NOMO-1 treated with DMSO at 0.1 percent for 48 hours (cell line): Measurements from ENCODE around the gene GCK.
"Not testable (repeated sequence)": the region's sequence is repeated elsewhere in the genome, so short reads cannot be mapped to it uniquely, and the experiment has no call there.

Source experiments
- DNase-seq: peaks from one replicate; lab custom pipeline; 2025; ENCODE audit not compliant: unreplicated experiment; lab: John Stamatoyannopoulos, UW

Gene GCK

DNA sequence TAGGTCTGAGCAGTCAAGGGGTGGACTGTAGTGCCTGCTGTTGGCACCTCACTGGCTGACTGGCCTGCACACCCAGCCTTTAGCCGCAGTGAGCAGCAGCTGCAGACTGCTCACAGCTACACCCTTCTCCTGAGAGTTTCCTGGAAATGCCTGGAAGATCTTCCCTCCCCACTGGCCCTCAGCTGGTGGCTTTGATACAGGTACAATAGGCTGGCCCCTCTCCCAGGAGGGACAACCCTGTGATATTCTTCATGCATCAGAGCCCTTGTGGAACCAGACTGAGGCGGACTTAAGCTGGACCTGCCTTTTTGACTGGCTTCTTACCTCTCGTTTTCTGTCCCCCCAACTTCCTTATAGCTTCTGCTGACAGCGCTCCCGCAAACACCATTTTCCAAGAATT is 6.4 kb downstream of the GCK start:
- no peak for DNase-seq

- DNase-seq, result no peak
Observed at GRCh38 chr7:44180631-44181030, 8.6 kb downstream of the GCK start.

GRCh38 chr7:44177570-44178131 is 11.6 kb downstream of the GCK start:
- no peak for DNase-seq

DNA sequence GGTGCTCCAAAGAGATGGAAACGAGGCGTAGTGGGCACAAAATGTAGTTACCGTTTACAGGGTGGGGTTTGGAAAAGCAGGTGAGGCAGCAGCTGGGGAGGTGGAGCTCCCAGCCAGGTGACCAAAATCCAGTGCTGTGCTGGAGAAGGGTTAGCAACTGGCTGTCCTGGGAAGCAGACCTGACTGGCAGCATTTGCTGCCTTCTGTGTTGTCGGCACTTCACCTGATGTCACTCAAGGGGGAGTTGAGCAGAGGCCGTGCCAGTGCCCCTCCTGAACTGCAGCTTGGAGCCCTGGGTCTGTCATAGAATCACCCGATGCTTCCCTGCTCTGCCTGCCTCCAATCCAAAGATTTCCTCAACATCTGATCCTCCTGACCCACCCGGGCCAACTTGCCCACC is 12.8 kb downstream of the GCK start:
- no peak for DNase-seq

DNA sequence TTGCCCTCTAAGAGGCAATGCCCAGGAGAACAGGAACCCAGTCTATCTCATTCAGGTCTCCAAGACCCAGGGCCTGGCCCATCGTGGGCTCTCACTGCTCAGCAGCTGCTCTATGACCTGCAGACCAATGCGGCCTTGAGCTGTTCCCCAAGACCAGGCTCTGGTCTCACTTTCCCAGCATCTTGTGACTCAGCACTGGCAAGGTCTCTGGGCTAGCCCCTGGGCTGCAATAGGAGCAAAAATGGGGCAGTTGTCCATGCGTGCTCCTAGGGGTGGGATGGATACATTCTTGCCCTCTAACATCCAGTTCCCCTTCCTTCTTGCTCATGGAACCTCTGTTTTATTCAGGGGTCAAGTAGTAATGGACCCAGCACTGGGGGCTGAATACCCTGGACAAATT is 13.5 kb downstream of the GCK start:
- no peak for DNase-seq

GRCh38 chr7:44174694-44174948 is 14.6 kb downstream of the GCK start:
- DNase-seq, result not testable (repeated sequence)

DNA sequence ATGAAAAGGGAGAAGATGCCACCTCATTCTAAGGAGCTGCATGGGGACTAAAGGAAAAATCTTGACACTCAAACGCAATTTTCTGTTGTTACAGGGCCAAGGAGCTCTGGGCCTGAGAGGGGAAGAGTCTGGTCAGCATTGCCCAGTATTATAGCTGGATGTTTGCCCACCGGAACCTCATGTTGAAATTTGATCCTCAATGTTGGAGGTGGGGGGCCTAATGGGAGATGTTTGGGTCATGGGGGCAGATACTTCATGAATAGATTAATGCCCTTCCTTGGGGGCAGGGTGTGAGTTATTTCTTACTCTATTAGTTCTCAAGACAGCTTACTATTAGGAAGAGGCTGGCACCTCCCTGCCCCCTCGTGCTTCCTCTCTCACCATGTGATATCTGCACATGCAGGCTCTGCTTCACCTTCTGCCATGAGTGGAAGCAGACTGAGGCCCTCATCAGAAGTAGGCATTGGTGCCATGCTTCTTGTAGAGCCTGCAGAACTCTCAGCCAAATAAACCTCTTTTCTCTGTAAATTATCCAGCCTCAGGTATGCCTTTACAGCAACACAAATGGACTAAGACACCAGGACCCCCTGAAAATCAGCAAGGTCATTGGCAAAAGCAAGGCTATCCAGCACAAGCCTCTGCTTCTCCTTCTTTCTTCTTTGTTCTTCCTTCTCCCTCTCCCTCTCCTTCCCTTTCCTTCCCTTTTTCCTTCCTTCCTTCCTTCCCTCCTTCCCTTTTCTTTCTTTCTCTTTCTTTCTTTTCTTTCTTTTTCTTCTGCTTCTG is 15.1 kb downstream of the GCK start:
- no peak for DNase-seq

DNA sequence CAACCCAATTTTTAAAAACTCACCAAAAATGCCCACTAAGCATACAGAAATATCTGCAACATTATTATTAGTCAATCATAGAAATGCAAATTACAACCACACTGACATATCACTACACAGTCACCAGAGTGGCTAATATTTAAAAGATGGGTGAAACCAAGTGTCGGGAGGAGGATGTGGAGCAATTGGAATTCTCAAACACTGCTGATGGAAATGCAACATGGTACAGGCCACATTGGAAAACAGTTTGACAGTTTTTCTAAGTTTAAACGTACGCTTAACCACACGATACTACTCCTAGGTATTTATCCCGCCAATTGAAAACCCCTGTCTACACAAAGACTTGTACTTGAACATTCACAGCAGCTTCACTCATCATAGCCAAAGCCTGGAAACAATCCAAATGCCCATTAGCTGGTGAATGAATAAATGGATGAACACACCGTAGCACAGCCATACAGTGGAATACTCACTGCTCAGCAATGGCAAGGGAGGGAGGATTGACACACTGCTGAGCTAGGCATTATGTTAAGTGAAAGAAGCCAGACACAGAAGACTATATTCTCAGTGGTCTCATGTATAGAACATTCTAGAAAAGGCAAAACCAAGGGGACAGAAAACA is 16.3 kb downstream of the GCK start:
- DNase-seq, result no peak

DNA sequence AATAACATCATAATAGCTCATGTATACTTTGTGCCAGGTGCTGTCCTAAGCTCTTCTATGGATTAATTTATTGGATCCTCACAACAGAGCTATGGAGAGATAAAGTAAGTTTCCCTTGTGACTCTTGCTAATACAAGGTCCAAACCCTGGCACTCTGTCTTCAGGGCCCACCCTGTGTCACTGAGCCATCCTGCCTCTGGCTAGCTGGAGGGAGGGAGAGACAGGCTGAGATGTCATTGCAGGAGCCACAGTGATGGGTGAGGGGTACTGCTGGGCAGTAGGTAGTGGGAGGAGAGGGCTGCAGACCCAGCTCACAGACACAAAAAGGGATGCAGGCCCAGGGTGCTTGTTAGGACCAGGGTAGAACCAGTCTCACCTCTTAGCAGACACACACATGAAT is 16.9 kb downstream of the GCK start:
- DNase-seq, result no peak

- DNase-seq, result not testable (repeated sequence)
Observed at GRCh38 chr7:44171901-44172300, 17.3 kb downstream of the GCK start.

GRCh38 chr7:44167920-44168319 is 21.3 kb downstream of the GCK start:
- DNase-seq, result peak; percentile 57

DNA sequence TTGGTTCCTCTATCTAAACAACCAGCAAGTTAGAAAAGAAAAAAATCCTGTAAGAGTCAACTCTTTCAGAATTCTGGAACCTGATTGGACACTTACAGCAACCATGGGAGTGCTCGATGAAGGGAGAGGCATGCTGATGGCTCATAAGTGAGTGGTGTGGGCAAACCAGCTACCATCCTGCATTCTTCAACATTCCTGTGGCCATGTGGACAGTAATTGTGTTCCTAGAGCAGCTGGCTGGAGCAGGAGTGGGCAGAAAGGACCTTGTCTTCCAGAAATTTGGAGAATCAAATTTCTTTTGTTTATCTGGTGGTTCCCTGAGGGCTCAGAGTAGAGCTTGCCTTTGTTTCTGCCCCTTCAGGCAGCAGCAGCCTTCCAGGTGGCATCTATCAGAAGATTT is 25.6 kb downstream of the GCK start:
- DNase-seq, result no peak

DNA sequence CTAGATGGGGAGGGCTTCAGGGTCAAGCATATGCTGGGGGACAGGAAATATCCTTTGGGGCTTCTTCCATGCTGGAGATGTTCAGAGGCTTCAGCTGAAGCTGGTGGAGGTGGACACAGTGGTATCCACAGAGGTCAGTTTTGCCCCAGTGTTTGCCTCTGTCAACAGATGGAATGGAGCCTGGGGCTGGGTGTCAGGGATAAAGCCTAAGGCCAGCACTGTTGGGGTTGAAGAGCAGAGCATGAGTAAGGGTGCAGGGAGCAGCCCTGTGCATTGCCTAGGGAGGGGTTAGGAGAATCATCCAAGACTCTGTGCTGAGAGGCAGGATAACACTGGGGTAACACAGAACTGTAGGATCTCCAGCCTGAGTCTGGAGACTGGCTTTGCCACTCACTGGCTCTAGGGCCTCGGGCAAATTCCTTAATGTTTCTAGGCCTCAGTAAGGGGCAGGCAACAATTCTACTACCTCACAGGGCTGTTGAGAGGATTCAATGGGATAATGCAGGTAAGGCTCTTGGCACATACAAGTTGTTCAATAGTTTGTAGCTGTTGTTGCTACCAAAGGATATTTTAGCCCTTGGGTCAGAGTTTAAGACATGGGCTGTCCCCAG is 26.3 kb downstream of the GCK start:
- DNase-seq, result no peak

DNA sequence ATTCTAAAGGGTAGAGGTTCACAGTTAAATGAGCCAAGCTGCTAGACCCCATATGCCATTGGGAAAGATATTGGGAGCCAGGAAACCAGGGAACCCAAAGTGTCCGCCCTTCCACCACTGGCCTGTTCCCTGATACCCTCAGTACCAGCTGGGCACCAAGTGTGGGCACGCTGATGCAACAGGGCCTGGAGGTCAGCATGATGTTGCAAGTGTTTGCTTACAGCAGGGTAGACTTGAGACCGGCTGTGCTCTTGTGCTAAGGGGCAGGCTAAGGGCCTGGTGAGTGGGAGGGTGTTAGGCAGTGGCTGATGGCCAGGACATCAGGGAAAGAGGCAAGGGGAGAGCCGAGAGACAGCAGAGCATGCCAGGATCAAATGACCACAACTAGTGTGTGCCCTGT is 27.1 kb downstream of the GCK start:
- no peak for DNase-seq

DNA sequence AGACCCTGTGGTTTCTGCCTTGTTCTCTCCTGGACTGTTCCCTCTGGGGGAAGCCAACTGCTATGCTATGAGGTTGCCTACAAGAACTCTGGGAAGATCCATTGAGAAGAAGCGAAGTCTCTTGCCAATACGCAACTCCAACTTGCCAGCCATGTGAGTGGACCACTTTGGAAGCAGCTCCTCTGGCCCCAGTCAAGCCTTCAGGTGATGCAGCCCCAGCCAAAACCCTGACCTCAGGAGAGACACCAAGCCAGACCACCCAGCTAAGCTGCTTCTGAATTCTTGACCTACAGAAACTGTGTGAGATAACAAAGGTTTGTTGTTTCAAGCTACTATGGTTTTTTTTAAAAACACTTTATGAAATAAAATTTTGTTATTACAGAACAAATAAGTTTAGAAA is 27.9 kb downstream of the GCK start:
- DNase-seq, result no peak

DNA sequence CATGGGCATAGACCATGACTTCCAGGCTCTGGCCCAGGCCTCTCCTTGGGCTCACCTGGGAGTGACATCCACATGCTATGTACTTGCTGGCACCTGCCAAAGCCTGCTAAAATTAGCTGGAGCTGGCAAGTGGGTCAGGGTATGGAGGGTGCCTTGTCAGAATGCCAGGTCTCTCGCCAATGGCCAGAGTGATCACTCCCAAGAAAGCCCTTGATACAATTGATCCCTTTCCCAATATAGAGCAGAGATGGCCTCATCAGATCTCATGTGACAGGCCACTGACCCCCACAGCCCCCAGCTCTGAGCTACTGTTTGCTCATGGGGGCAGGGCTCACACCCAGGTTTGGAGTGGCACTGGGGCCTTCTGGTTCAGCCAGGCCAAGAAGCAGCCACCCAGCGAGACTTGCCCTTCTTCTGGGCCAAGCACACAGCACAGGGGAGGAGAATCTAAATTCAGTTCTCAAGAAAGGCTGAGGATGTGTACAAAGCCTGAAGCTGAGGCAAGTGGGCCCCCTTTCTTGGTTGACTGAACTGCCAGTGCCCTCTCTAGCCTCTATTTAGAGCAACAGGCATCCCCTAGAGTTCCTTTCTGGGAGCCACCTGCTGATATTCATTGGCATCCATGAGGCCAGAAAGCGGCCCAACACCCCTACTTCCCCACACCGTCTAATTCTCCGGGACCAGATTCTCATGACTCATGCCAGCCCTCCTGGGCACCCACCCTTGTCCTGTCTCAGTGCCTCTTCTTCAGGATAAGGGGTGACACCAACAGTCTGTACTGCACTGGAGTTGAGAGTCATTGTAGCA is 29.2 kb downstream of the GCK start:
- DNase-seq, result no peak

DNA sequence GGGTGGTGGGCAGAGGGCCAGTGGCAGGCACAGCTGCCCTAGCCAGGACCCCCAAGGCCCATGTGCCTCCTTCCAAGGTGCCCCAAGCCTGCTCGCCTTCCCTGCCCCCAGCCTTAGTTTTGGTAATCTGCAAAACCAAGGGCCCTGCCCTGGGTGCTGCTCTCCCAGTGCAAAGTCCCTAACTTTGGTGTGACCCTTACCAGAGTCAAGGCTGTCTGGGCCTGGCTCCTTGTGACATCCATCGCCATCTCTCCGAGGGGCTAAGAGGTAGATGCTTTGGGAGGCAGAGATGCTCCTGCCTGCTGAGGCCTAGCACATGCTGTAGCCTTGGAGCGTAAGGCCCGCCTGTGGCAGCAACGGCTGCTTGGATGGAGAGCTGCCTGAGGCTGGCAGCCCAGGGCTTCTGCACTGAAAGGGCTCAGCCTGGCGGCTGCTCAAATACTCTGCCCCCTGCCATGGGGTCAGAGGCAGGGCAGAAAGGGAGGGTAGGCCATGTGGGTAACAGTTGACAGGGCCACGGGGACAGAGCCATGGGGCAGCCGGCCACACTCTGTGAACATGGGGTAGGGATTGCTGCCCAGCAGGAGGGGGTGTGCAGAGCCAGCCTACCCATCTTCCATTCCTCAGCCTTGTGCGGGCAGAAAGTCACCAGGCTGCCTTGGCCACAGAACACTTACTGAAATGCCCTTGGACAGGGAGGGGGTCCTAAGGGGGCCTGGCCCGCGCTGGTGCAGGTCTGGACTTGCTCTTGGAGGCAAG is 30.2 kb downstream of the GCK start:
- DNase-seq, result no peak

GRCh38 chr7:44158096-44158872 is 31.0 kb downstream of the GCK start:
- no peak for DNase-seq

- DNase-seq, result no peak
Observed at GRCh38 chr7:44157116-44158080, 31.8 kb downstream of the GCK start.
